ENCODE measurements around the gene SCN9A.
A peak's percentile ranks its signal among the peaks of the same experiment; 100 is the strongest.
"Not testable (repeated sequence)": the region's sequence is repeated elsewhere in the genome, so short reads cannot be mapped to it uniquely, and the experiment has no call there.

SCN9A gene

DNA sequence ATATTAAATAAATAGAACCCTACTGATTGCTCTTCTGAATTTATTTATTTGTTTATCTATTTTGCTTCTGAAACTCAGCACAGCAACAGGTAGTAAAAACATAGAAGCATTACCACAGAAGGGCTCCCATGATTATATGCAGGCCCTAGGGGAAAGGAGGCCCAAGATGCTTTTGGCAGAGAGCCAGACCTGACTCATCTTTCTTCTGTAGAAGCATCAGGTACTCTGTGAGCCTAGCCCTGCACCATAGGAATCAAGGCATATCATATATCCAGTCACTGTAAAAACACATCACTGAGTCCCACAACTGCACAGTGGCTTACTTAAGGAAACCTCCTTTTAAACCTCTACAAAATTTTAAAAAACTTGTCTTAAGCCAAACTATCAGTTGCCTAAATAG, 1.8 kb downstream of the SCN9A start:
- no peak for DNase-seq

DNA sequence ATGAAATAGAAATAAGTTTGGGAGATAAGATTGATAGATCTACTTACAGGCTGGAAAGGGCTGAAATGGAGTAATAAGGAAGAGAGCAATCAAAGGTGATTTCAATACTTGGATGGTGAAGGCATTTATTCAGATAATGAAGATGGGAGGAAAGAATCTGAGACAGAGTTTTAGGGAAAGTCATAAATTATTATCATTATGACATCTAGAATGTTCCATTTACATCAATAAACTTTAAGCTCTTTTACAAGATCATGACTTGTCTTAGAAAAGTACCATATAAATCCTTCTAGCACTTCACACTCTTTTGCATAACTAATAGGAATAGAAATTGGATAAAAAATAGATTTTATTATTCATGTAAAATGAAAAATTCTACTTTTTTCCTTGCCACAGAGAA, 2.2 kb downstream of the SCN9A start:
- DNase-seq = no peak

GRCh38 chr2:166373105-166373504, 2.6 kb downstream of the SCN9A start:
- no peak for DNase-seq

DNA sequence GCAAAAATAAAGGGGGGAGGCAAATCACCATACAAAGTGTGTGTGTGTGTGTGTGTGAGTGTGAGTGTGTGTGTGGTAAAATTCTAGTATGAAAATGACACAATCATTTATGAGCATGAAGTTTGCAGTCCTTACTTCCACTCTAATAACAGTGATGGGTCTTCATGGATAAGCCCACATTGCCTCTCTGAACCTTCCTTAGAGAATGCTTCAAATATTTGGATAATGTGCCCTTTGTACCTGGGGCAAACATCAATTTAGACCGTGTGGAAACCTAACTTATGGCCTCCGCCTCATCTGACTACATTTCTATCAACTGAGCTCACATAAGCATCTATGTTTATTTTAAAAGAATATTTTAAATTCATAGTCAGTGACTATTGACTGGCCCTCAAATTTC, 3.7 kb downstream of the SCN9A start:
- DNase-seq = no peak

DNA sequence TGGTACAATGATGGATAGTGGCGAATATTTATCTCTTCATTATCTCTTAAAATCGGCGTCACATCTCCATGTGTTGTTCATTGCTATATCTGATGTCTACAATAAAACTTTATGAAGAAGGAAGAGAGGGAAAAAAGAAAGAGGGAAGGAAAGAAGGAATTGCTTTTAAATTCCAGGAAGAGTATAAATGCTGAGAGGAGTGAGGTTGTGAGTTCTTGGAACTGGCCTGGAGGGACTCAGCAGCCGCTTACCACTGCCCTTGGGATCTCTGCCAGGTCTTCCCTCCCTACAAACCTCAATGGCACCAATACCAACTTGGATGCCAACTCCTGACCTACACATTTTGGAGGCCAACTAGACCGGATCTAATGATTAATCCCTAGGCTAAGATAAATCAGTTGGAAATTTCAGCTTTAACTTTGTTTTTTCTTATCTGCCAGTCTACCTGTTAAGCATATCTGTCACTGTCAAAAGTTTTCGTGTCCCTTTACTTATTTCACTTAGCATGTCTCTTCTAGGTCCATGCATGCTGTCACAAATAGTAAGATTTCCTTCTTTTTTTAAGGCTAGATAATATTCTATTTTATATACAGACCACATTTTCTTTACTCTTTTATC, 9.8 kb downstream of the SCN9A start:
- no peak for DNase-seq

- no peak for DNase-seq
Observed at GRCh38 chr2:166365239-166365638, 10.5 kb downstream of the SCN9A start.

DNA sequence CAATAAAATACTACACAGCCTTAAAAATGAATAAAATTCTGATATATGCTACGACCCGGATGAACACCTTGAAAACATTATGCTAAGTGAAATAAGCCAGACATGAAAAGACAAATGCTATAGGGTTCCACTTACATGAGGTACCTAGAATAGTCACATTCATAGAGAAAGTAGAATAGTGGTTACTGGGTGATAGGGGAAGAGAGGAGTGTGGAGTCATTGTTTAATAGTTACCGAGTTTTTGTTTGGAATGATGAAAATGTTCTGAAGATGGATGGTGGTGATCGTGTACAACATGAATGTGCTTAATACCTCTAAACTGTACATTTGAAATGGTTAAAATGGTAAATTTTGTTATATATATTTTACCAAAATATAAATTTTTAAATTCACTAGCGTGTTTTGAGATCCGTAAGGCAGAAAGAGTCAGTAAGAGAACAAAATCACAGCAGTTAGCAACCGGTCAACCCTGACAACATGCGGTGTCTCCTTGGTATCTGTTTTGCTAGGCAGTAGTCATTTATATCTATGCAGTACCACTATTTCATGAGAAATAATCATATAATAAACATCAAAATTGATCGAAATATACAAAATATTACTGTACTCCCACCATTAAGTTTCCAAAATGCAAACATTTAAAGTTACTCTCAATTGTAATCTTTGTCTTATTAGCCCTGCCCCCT, 11.1 kb downstream of the SCN9A start:
- no peak for DNase-seq

DNA sequence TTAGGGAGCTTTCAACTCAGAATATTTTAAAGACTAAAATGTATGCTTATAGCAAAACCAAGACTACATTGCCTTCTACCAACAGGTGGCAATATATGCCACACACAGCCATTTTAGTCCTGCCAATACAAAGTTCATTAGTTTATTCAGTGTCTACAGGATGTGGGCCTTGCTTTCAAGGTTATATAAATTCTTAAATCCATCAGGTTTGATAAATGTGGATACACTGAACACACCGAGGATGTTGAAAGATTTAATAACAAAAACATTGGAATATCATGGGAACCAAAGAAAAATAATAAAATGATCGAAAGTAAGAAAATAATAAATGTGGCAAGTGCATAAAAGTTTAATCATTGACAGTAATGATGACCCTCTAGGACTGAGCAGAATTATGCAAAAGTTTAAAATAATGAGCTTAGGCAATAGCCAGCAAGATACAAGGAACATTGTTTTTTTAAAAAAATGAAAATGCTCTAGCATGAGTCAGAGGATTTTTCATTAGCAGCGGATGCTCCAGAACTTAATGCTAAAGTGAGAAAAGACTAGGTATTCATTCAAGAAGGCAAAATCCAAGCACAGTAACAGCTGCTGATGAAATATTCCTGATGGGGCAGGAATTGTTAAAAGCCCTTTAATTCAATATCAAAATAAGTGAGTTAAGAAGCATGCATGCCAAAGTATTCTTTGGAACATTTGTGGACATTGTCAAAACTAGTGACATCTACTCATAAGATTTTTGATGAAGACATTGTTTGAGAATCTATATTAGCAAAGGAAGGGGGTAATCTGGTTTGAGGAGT, 14.2 kb downstream of the SCN9A start:
- no peak for DNase-seq

DNA sequence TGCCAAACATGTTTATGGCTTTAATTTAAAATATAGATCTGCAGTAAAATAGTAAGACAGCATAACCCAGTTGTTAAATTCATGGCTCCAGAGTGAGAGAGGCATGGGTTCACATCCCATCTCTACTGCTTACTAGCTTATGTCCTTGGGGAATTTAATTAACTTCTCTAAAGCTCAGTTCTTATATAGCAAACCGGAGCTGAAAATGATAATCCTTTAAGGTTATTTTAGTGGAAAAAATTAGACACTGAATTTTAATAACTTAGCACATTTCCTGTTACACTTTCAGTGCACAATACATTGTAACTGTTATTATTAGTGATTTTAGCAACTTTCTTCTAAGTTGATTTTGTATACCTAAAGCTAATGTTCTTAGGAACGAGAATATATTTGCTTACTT, 14.8 kb downstream of the SCN9A start:
- no peak for DNase-seq

GRCh38 chr2:166360426-166360825, 15.3 kb downstream of the SCN9A start:
- no peak for DNase-seq

DNA sequence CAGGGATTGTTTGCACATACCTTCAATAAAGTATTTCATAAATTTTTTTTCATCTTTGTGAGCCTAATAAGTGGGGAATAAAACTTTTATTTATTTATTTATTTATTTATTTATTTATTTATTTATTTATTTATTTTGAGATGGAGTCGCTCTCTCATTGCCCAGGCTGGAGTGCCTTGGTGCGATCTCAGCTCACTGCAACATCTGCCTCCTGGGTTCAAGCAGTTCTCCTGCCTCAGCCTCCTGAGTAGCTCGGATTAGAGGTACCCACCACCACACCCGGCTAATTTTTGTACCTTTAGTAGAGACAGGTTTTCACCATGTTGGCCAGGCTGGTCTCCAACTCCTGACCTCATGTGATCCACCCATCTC, 17.8 kb downstream of the SCN9A start:
- not testable (repeated sequence) for DNase-seq

DNA sequence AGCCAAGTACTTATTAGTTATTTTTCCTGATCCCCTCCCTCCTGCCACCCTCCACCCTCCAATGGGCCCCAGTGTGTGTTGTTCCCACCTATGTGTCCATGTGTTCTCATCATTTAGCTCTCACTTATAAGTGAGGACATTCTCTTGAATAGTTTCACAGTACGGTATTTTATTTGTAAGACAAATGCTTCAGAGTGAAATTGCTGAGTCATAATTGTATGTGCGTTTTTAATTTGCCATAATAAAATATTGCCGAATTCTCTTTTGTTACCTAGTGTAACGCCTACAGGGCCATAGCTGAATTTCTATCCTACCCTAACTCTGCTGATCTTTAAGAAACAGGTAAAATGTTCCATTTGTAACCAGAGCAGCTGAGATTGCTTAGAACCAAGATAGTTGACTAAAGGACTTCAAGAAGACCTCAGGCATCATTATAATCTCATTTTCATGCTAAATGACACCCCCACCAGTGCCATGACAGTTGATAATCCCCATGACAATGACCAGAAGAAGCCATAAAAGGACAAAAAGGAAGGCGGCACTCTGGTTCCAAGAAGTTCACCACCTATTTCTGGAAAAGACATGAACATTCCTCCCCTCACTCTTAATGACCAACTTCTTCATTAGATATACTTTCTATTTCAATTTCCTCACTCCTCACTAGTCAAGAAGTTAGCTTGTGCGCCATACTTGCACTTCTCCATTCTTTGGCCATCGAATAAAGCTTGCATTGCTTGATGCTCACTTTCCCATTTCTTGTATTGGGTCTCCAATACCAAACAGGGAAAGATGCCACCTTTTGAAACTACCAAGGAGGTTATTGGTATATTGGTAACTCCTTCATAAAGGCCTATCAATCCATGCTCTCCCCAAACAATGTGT, 18.4 kb downstream of the SCN9A start:
- no peak for DNase-seq

DNA sequence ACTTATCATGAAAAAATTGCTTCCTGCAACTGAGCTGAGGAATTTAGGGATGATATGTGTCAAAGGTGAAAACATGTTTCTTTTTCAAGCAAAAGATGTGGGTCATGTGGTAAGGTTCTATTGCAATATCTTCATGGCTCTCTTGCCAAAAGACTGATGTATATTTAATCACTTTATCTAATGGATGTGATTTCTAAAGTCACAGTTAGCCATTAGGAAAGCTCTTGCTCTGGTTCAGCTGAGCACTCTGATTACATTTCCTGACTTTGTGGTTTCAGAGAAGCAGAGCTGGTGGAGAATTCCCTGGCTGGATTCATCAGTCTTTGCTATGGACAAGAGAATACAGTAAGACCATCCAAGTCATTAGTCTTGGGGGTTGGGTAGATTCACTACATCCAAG, 24.4 kb downstream of the SCN9A start:
- no peak for DNase-seq

DNA sequence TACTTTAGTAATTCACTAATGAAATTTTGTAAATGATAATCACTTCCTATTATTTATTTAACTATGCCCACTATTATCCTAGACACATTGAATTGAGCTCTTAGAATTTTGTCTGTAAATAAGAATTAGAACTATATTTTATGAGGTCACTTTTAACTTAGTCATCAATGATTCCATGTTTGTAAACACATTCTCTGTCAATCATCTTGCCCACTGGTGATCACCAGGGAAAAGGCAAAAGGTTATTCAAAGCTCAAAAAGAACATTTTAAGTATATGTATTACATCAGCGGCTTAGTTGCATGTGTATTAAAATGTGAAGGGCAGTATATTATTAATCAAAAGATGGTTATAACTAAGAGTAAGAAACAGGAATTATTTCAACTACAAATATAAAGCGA, 25.2 kb downstream of the SCN9A start:
- no peak for DNase-seq

GRCh38 chr2:166344286-166345113, 31.2 kb downstream of the SCN9A start:
- no peak for DNase-seq

GRCh38 chr2:166343467-166343866, 32.3 kb downstream of the SCN9A start:
- peak; percentile 9 for DNase-seq

GRCh38 chr2:166341426-166341825, 34.3 kb downstream of the SCN9A start:
- no peak for DNase-seq

DNA sequence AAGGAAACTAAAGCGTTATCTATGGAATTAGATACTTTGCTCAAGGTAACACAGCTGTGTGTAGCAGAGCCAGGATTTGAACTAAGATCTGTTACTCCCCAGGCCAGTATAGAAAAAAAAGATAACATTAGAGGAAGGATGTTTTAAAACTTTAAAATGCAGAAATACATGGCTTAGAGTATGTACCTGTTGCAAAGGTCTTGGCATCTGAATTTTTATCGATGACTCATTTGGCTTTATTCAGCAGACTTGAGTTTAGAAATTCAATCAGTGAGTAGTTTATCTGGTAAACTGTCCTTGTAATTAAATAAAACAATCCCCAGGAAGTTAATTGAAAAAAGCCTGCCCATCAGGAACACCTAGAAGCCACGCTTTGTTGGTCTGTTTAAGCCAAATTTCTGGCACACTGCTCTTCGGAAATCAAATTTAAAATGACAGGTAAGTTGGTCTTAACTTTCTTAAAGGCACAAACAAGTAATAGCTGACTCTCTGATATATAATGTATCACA, 36.9 kb downstream of the SCN9A start:
- DNase-seq = no peak

GRCh38 chr2:166337932-166338331, 37.8 kb downstream of the SCN9A start:
- no peak for DNase-seq

DNA sequence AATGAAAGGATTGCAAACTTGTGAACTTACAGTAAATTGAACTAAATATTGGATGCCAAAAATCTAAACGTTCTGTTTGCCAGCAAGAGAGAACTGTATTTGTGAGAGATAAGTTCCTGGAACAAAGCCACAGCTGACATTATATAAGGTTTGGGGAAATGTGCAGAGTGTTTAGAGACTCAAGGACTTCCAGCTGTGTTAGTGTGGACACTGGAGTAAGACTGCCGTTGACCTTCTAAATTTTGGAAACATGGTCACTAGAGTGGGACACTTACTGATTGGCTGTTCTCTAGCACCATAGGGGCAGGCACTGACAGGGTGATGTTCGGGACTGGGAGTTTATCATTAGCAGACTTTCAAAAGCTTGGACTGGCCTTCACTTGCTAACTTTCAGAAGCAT, 40.5 kb downstream of the SCN9A start:
- no peak for DNase-seq

GRCh38 chr2:166334805-166335204, 40.9 kb downstream of the SCN9A start:
- DNase-seq = no peak

DNA sequence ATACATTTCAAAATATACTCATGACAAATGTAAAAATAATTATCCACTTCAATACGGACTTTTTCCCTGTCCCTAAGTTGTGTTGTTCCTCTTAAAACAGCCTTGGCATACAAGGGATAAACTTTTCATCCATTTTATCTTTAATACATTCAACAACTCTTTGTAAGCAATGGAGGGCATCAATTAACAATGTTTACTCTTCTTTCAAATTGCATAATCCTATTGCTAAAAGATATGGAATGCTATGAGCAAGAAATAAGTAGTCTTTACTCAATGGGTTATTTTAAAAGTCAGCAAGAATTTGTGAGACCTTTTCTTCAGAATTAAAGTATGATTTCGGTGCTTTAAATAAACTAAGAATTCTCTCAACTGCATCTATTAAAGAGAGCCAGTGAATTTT, 41.9 kb downstream of the SCN9A start:
- DNase-seq = no peak
